ENCODE data around the gene ARHGAP28.
A peak's percentile ranks its signal among the peaks of the same experiment; 100 is the strongest.
"Not testable (repeated sequence)": the region's sequence is repeated elsewhere in the genome, so short reads cannot be mapped to it uniquely, and the experiment has no call there.

Gene ARHGAP28

GRCh38 chr18:6830916-6831315, 101.4 kb downstream of the ARHGAP28 start:
- DNase-seq (ENCODE audit: low read depth in 2 of 2) = no peak
- TF ChIP-seq, protein P1, sequence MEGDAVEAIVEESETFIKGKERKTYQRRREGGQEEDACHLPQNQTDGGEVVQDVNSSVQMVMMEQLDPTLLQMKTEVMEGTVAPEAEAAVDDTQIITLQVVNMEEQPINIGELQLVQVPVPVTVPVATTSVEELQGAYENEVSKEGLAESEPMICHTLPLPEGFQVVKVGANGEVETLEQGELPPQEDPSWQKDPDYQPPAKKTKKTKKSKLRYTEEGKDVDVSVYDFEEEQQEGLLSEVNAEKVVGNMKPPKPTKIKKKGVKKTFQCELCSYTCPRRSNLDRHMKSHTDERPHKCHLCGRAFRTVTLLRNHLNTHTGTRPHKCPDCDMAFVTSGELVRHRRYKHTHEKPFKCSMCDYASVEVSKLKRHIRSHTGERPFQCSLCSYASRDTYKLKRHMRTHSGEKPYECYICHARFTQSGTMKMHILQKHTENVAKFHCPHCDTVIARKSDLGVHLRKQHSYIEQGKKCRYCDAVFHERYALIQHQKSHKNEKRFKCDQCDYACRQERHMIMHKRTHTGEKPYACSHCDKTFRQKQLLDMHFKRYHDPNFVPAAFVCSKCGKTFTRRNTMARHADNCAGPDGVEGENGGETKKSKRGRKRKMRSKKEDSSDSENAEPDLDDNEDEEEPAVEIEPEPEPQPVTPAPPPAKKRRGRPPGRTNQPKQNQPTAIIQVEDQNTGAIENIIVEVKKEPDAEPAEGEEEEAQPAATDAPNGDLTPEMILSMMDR (IDR thresholded peaks at IDR 0.05; ENCODE audit: low read depth, low read length) = no peak
- no peak overlapping the region for H3K4me3 ChIP-seq (replicated peaks in 1 of 2; ENCODE audit: low read depth in 2 of 2, low read length in 2 of 2)

GRCh38 chr18:6835345-6835744, 105.8 kb downstream of the ARHGAP28 start:
- TF ChIP-seq, protein P1 (IDR thresholded peaks at IDR 0.05; ENCODE audit: low read depth, low read length) = no peak
- H3K4me3 ChIP-seq (replicated peaks in 1 of 2; ENCODE audit: low read depth in 2 of 2, low read length in 2 of 2) = no peak overlapping the region
- peak in 1 of 2 donors; percentile 3 for DNase-seq (ENCODE audit: low read depth in 2 of 2)

DNA sequence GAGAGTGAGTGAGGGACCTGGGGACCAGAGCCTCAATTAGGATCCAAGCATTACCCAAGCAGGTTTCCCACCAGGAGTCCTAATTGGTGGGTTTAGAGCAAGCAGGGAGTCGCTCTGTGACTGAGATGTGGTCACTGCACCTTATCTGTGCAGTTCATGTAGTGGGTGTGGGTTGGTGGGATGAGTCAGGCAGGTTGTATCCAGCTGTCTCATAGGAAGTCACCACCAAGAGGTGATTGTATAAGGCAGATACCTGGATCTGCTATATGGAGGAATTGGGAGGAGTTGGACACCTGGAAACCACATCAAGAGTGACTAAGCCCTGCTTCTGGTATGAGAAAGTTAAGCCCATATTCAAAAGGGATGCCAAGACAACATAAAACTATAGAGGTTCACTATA, 106.8 kb downstream of the ARHGAP28 start:
- TF ChIP-seq, protein P1 (IDR thresholded peaks at IDR 0.05; ENCODE audit: low read depth, low read length) = no peak
- H3K4me3 ChIP-seq (replicated peaks in 1 of 2; ENCODE audit: low read depth in 2 of 2, low read length in 2 of 2) = no peak overlapping the region
- DNase-seq (ENCODE audit: low read depth in 2 of 2) = no peak

- H3K4me3 ChIP-seq (replicated peaks in 1 of 2; ENCODE audit: low read depth in 2 of 2, low read length in 2 of 2) = no peak overlapping the region
- TF ChIP-seq, protein P1 (IDR thresholded peaks at IDR 0.05; ENCODE audit: low read depth, low read length) = no peak
- DNase-seq (ENCODE audit: low read depth in 2 of 2) = no peak
These were observed 108.4 kb downstream of the ARHGAP28 start for GRCh38 chr18:6837904-6838303.

DNA sequence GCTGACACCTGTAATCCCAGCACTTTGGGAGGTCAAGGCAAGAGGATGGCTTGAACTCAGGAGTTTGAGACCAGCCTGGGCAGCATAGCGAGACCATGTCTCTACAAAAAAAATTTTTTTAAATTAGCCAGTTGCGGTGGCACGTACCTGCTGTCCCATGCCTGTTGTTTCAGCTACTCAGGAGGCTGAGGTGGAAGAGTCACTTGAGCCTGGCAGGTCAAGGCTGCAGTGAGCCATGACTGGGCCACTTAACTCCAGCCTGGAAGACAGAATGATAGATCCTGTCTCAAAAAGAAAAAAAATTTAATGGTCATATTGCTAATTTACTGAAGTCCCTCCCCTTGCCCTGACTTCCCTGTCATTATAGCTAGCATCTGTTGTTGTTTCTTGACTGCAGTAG, 112.6 kb downstream of the ARHGAP28 start:
- H3K4me3 ChIP-seq (replicated peaks in 1 of 2; ENCODE audit: low read depth in 2 of 2, low read length in 2 of 2) = no peak overlapping the region
- no peak for DNase-seq (ENCODE audit: low read depth in 2 of 2)
- TF ChIP-seq, protein P1 (IDR thresholded peaks at IDR 0.05; ENCODE audit: low read depth, low read length) = no peak

GRCh38 chr18:6843308-6843707, 113.8 kb downstream of the ARHGAP28 start:
- TF ChIP-seq, protein P1 (IDR thresholded peaks at IDR 0.05; ENCODE audit: low read depth, low read length) = no peak
- DNase-seq (ENCODE audit: low read depth in 2 of 2) = no peak
- H3K4me3 ChIP-seq (replicated peaks in 1 of 2; ENCODE audit: low read depth in 2 of 2, low read length in 2 of 2) = no peak overlapping the region

DNA sequence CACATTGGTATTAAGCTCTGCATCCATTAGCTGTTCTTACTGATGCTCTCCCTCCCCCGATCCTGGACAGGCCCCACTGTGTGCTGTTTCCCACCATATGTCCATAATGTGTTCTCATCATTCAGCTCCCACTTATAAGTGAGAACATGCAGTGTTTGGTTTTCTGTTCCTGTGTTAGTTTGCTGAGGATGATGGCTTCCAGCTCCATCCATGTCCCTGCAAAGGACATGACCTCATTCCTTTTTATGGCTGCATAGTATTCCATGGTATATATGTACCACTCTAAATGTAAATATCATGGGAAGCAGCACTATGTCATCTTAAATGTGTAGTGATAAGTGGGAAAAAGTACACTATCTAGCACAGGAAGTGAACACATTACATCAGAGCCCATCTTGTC, 116.0 kb downstream of the ARHGAP28 start:
- DNase-seq (ENCODE audit: low read depth in 2 of 2); H3K4me3 ChIP-seq (replicated peaks in 1 of 2; ENCODE audit: low read depth in 2 of 2, low read length in 2 of 2): not testable (repeated sequence)

All from cardiac fibroblast (primary cell).